HEK293 (cell line): ENCODE results near the gene PTPRH.

Experiments
- BCL6B ChIP-seq: fragments of 450-650 bp; formaldehyde crosslinking; IDR thresholded peaks from 2 replicates; pipeline ENCODE4 v1.5.1; 2017; ENCODE audit warnings: missing biosample characterization, missing genetic modification characterization
- GLIS2 ChIP-seq: fragments of 450-650 bp; formaldehyde crosslinking; IDR thresholded peaks from 2 replicates; pipeline ENCODE4 v1.5.1; 2016; ENCODE audit warnings: missing biosample characterization, missing genetic modification characterization
- HOXD13 ChIP-seq: sonication (generic); formaldehyde crosslinking; IDR thresholded peaks from 2 replicates; pipeline ENCODE4 v1.8.0; 2022; ENCODE audit warnings: missing genetic modification reagents, borderline replicate concordance
- KLF10 ChIP-seq: fragments of 450-650 bp; IDR thresholded peaks from 2 replicates; pipeline ENCODE4 v1.5.1; 2018; ENCODE audit warnings: missing biosample characterization, mild to moderate bottlenecking, missing genetic modification characterization
- KLF16 ChIP-seq: fragments of 450-650 bp; formaldehyde crosslinking; IDR thresholded peaks from 2 replicates; pipeline ENCODE4 v1.5.1; 2017; ENCODE audit warnings: missing biosample characterization, missing genetic modification characterization
- SCRT1 ChIP-seq: fragments of 450-650 bp; formaldehyde crosslinking; IDR thresholded peaks from 2 replicates; pipeline ENCODE4 v1.5.1; 2016; ENCODE audit warnings: missing biosample characterization, missing genetic modification characterization, borderline replicate concordance
- SETDB1 ChIP-seq: IDR thresholded peaks from one replicate; pipeline ENCODE4 v1.6.1; 2017; ENCODE audit warnings: mild to moderate bottlenecking, low read length, moderate library complexity, mixed read lengths; ENCODE audit not compliant: insufficient read length
- TRIM28 ChIP-seq: IDR thresholded peaks from 2 replicates; pipeline ENCODE4 v1.6.1; 2011; ENCODE audit warnings: low read length, control low read depth, borderline replicate concordance
- TSHZ1 ChIP-seq: fragments of 450-650 bp; formaldehyde crosslinking; IDR thresholded peaks from 2 replicates; pipeline ENCODE4 v1.5.1; 2016; ENCODE audit warnings: missing biosample characterization, missing genetic modification characterization, borderline replicate concordance
- ZBTB21 ChIP-seq: fragments of 450-650 bp; formaldehyde crosslinking; IDR thresholded peaks from 2 replicates; pipeline ENCODE4 v1.5.1; 2017; ENCODE audit warnings: missing biosample characterization, missing genetic modification characterization
- ZBTB7A ChIP-seq: fragments of 450-650 bp; formaldehyde crosslinking; IDR thresholded peaks from 2 replicates; pipeline ENCODE4 v1.5.1; 2016; ENCODE audit warnings: low read depth, missing biosample characterization, missing genetic modification characterization
- ZNF112 ChIP-seq: fragments of 450-650 bp; formaldehyde crosslinking; IDR thresholded peaks from 2 replicates; pipeline ENCODE4 v1.5.0; 2017; ENCODE audit warnings: missing biosample characterization, missing genetic modification characterization
- ZNF184 ChIP-seq: fragments of 450-650 bp; IDR thresholded peaks from 2 replicates; pipeline ENCODE4 v1.5.1; 2018; ENCODE audit warnings: missing biosample characterization, mild to moderate bottlenecking, missing genetic modification characterization
- ZNF23 ChIP-seq: fragments of 450-650 bp; formaldehyde crosslinking; IDR thresholded peaks from 2 replicates; pipeline ENCODE4 v1.5.1; 2016; ENCODE audit warnings: missing biosample characterization, missing genetic modification characterization, borderline replicate concordance
- ZNF248 ChIP-seq: fragments of 450-650 bp; formaldehyde crosslinking; IDR thresholded peaks from 2 replicates; pipeline ENCODE4 v1.5.1; 2017; ENCODE audit warnings: missing biosample characterization, missing genetic modification characterization
- ZNF26 ChIP-seq: fragments of 450-650 bp; formaldehyde crosslinking; IDR thresholded peaks from 2 replicates; pipeline ENCODE4 v1.5.1; 2016; ENCODE audit warnings: missing biosample characterization, missing genetic modification characterization
- ZNF350 ChIP-seq: fragments of 450-650 bp; formaldehyde crosslinking; IDR thresholded peaks from 2 replicates; pipeline ENCODE4 v1.5.0; 2017; ENCODE audit warnings: missing biosample characterization, mild to moderate bottlenecking, missing genetic modification characterization
- ZNF398 ChIP-seq: fragments of 450-650 bp; formaldehyde crosslinking; IDR thresholded peaks from 2 replicates; pipeline ENCODE4 v1.5.1; 2017; ENCODE audit warnings: missing biosample characterization, missing genetic modification characterization
- ZNF404 ChIP-seq: fragments of 450-650 bp; formaldehyde crosslinking; IDR thresholded peaks from 2 replicates; pipeline ENCODE4 v1.5.1; 2017; ENCODE audit warnings: missing biosample characterization, missing genetic modification characterization
- ZNF561 ChIP-seq: fragments of 450-650 bp; IDR thresholded peaks from 2 replicates; pipeline ENCODE4 v1.5.1; 2018; ENCODE audit warnings: missing biosample characterization, missing genetic modification characterization, borderline replicate concordance
- ZNF610 ChIP-seq: fragments of 450-650 bp; formaldehyde crosslinking; IDR thresholded peaks from 2 replicates; pipeline ENCODE4 v1.5.1; 2016; ENCODE audit warnings: missing biosample characterization, missing genetic modification characterization, borderline replicate concordance
- ZNF707 ChIP-seq: fragments of 450-650 bp; formaldehyde crosslinking; IDR thresholded peaks from 2 replicates; pipeline ENCODE4 v1.5.1; 2016; ENCODE audit warnings: missing biosample characterization, missing genetic modification characterization
- ZNF747 ChIP-seq: fragments of 450-650 bp; formaldehyde crosslinking; IDR thresholded peaks from 2 replicates; pipeline ENCODE4 v1.5.1; 2016; ENCODE audit warnings: missing biosample characterization, missing genetic modification characterization
- ZNF76 ChIP-seq: fragments of 450-650 bp; formaldehyde crosslinking; IDR thresholded peaks from 2 replicates; pipeline ENCODE4; 2016; ENCODE audit warnings: low read depth, missing biosample characterization, missing genetic modification characterization, borderline replicate concordance
- ZNF792 ChIP-seq: fragments of 450-650 bp; formaldehyde crosslinking; IDR thresholded peaks from 2 replicates; pipeline ENCODE4 v1.5.1; 2016; ENCODE audit warnings: missing biosample characterization, missing genetic modification characterization
- ZXDB ChIP-seq: fragments of 450-650 bp; formaldehyde crosslinking; IDR thresholded peaks from 2 replicates; pipeline ENCODE4 v1.5.1; 2016; ENCODE audit warnings: missing biosample characterization, missing genetic modification characterization
- TF ChIP-seq, protein P1 (sequence below): fragments of 450-650 bp; formaldehyde crosslinking; IDR thresholded peaks from 2 replicates; pipeline ENCODE4 v1.5.0; 2017; ENCODE audit warnings: missing biosample characterization, missing genetic modification characterization, borderline replicate concordance
- TF ChIP-seq, protein P2 (sequence below): fragments of 450-650 bp; formaldehyde crosslinking; IDR thresholded peaks from 2 replicates; pipeline ENCODE4 v1.5.1; 2016; ENCODE audit warnings: missing biosample characterization, missing genetic modification characterization

Gene PTPRH

GRCh38 chr19:55166530-55167268, 42.6 kb downstream of the PTPRH start, which contains the start of gene DNAAF3 (continued):
- TF ChIP-seq TSHZ1 (tag by site-specific recombination) (no peak), ZNF707 (tag by site-specific recombination) (no peak), BCL6B (tag by site-specific recombination) (no peak), ZNF350 (tag by site-specific recombination) (peak; percentile 44; the same call in 1 of the 2 replicates), ZBTB7A (tag by site-specific recombination) (0 out of 2 replicates have a peak, but pooled peaks have one; percentile 23), ZNF404 (tag by site-specific recombination) (no peak), ZNF747 (tag by site-specific recombination) (no peak), ZNF112 (no peak), ZNF184 (tag by site-specific recombination) (no peak), ZNF23 (no peak), ZNF561 (tag by site-specific recombination) (peak; percentile 57; the same call in 1 of the 2 replicates), ZNF792 (tag by site-specific recombination) (no peak), ZXDB (tag by site-specific recombination) (peak; percentile 47; the same call in 1 of the 2 replicates), KLF10 (tag by site-specific recombination) (peak; percentile 55; the same call in 1 of the 2 replicates), ZNF76 (tag by site-specific recombination) (peak; percentile 12; the same call in 1 of the 2 replicates), KLF16 (tag by site-specific recombination) (peak; percentile 74; the same call in 1 of the 2 replicates), ZNF610 (no peak), TRIM28 (no peak), SETDB1 (no peak), ZNF398 (tag by site-specific recombination) (no peak), HOXD13 (no peak), SCRT1 (tag by site-specific recombination) (peak; percentile 99), ZBTB21 (tag by site-specific recombination) (no peak), ZNF248 (tag by site-specific recombination) (no peak), GLIS2 (tag by site-specific recombination) (0 out of 2 replicates have a peak, but pooled peaks have one; percentile 7), ZNF26 (tag by site-specific recombination) (no peak)
- TF ChIP-seq, protein P1, sequence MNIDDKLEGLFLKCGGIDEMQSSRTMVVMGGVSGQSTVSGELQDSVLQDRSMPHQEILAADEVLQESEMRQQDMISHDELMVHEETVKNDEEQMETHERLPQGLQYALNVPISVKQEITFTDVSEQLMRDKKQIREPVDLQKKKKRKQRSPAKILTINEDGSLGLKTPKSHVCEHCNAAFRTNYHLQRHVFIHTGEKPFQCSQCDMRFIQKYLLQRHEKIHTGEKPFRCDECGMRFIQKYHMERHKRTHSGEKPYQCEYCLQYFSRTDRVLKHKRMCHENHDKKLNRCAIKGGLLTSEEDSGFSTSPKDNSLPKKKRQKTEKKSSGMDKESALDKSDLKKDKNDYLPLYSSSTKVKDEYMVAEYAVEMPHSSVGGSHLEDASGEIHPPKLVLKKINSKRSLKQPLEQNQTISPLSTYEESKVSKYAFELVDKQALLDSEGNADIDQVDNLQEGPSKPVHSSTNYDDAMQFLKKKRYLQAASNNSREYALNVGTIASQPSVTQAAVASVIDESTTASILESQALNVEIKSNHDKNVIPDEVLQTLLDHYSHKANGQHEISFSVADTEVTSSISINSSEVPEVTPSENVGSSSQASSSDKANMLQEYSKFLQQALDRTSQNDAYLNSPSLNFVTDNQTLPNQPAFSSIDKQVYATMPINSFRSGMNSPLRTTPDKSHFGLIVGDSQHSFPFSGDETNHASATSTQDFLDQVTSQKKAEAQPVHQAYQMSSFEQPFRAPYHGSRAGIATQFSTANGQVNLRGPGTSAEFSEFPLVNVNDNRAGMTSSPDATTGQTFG (tag by site-specific recombination), result no peak
- TF ChIP-seq, protein P2, sequence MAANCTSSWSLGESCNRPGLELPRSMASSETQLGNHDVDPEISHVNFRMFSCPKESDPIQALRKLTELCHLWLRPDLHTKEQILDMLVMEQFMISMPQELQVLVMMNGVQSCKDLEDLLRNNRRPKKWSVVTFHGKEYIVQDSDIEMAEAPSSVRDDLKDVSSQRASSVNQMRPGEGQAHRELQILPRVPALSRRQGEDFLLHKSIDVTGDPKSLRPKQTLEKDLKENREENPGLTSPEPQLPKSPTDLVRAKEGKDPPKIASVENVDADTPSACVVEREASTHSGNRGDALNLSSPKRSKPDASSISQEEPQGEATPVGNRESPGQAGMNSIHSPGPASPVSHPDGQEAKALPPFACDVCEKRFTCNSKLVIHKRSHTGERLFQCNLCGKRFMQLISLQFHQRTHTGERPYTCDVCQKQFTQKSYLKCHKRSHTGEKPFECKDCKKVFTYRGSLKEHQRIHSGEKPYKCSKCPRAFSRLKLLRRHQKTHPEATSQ (tag by site-specific recombination), result no peak
